HepG2 (cell line): ENCODE results near the gene NKD1. TPM values are rescaled to one million over a fixed set of nuclear protein-coding genes. Genes with fewer than 3 reads are reported as not detected.

Experiments used
- ARID3A ChIP-seq: IDR thresholded peaks from 2 replicates; pipeline ENCODE4 v1.6.1; 2012; ENCODE audit warnings: low read depth, low read length, improper control_type of control experiment
- GRHL1 ChIP-seq: sonication (generic); formaldehyde crosslinking; conservative IDR thresholded peaks from 2 replicates; pipeline ENCODE4 v1.8.0; 2022; ENCODE audit warnings: missing genetic modification reagents
- HNF1B ChIP-seq: sonication (generic); formaldehyde crosslinking; IDR thresholded peaks from 2 replicates; pipeline ENCODE4 v1.5.1; 2020; ENCODE audit warnings: mild to moderate bottlenecking, moderate library complexity, missing genetic modification reagents
- IRX3 ChIP-seq: sonication (generic); formaldehyde crosslinking; IDR thresholded peaks from 2 replicates; pipeline ENCODE4 v1.8.1; 2023; ENCODE audit warnings: mild to moderate bottlenecking, low read depth, missing genetic modification reagents, borderline replicate concordance
- KMT2A ChIP-seq: sonication (generic); formaldehyde crosslinking; IDR thresholded peaks from 2 replicates; pipeline ENCODE4 v1.4.0; 2020; ENCODE audit warnings: missing genetic modification reagents
- MNT ChIP-seq: fragments of 450-650 bp; IDR thresholded peaks from 2 replicates; pipeline ENCODE4 v1.6.1; 2016
- NFE2 ChIP-seq: sonication (generic); formaldehyde crosslinking; IDR thresholded peaks from 2 replicates; pipeline ENCODE4 v1.4.0; 2020; ENCODE audit warnings: missing genetic modification reagents
- PHF21A ChIP-seq: sonication (generic); formaldehyde crosslinking; IDR thresholded peaks from 2 replicates; pipeline ENCODE4 v1.5.0; 2020; ENCODE audit warnings: mild to moderate bottlenecking, missing genetic modification reagents
- POLR2G ChIP-seq: fragments of 200-400 bp; formaldehyde crosslinking; IDR thresholded peaks from 2 replicates; pipeline ENCODE4 v1.6.1; 2018; ENCODE audit warnings: mild to moderate bottlenecking, low read depth, low read length, moderate library complexity
- RAD51 ChIP-seq: fragments of 450-650 bp; IDR thresholded peaks from 2 replicates; pipeline ENCODE4 v1.6.1; 2016; ENCODE audit warnings: borderline replicate concordance
- SIN3A ChIP-seq: IDR thresholded peaks from 2 replicates; pipeline ENCODE4 v1.6.1; 2011; ENCODE audit warnings: low read depth, mild to moderate bottlenecking, control low read depth, low read length, borderline replicate concordance
- TFE3 ChIP-seq: IDR thresholded peaks from 2 replicates; pipeline ENCODE4 v1.6.1; 2016
- WIZ ChIP-seq: sonication (generic); formaldehyde crosslinking; IDR thresholded peaks from 2 replicates; pipeline ENCODE4 v1.5.1; 2020; ENCODE audit warnings: mild to moderate bottlenecking, missing genetic modification reagents
- ZBTB38 ChIP-seq: sonication (generic); formaldehyde crosslinking; IDR thresholded peaks from 2 replicates; pipeline ENCODE4 v1.5.1; 2020; ENCODE audit warnings: mild to moderate bottlenecking, missing genetic modification reagents
- ZFP62 ChIP-seq: sonication (generic); formaldehyde crosslinking; IDR thresholded peaks from 2 replicates; pipeline ENCODE4 v1.4.0; 2020; ENCODE audit warnings: missing genetic modification reagents
- ZNF205 ChIP-seq: IDR thresholded peaks from 2 replicates; pipeline ENCODE4 v1.6.1; 2018; ENCODE audit warnings: missing biosample characterization, missing genetic modification reagents
- ZNF264 ChIP-seq: sonication (generic); formaldehyde crosslinking; IDR thresholded peaks from 2 replicates; pipeline ENCODE4 v1.4.0; 2020; ENCODE audit warnings: missing genetic modification reagents
- ZNF451 ChIP-seq: sonication (generic); formaldehyde crosslinking; IDR thresholded peaks from 2 replicates; pipeline ENCODE4 v1.5.0; 2020; ENCODE audit warnings: mild to moderate bottlenecking, missing genetic modification reagents
- ZNF510 ChIP-seq: sonication (generic); formaldehyde crosslinking; IDR thresholded peaks from 2 replicates; pipeline ENCODE4 v1.4.0; 2020; ENCODE audit warnings: low read depth, mild to moderate bottlenecking, missing genetic modification reagents
- ZNF550 ChIP-seq: sonication (generic); formaldehyde crosslinking; IDR thresholded peaks from 2 replicates; pipeline ENCODE4 v1.4.0; 2020; ENCODE audit warnings: mild to moderate bottlenecking, missing genetic modification reagents, borderline replicate concordance
- ZNF703 ChIP-seq: sonication (generic); formaldehyde crosslinking; IDR thresholded peaks from 2 replicates; pipeline ENCODE4 v1.5.1; 2020; ENCODE audit warnings: missing genetic modification reagents, mild to moderate bottlenecking, moderate library complexity, borderline replicate concordance
- ZNF713 ChIP-seq: sonication (generic); formaldehyde crosslinking; IDR thresholded peaks from 2 replicates; pipeline ENCODE4 v1.4.0; 2020; ENCODE audit warnings: mild to moderate bottlenecking, missing genetic modification reagents
- polyA plus RNA-seq, 8 experiments: library from polyadenylated mRNA; depleted of rRNA in 3 of 8; stranded (reverse) in 7 of 8; unstranded in 1 of 8; fragments of >200 nt; fragmentation: Illumina TruSeq in 4 of 8; extraction: Trizol in 4 of 8; gene quantifications; 2 replicates each; pipeline versions ENCODE4 v1.2.1 to v1.2.3, GENCODE V29; 2011 to 2016; ENCODE audit warnings: low read depth in 4 of 8, missing spikeins in 1 of 8, mixed read lengths in 1 of 8; ENCODE audit not compliant: insufficient read depth in 1 of 8
- total RNA-seq, 5 experiments: library from RNA; depleted of rRNA; stranded (reverse); fragments of >200 nt; fragmentation: Illumina TruSeq; extraction: Trizol; gene quantifications; 2 replicates each; pipeline ENCODE4 v1.2.3, GENCODE V29; 2016; ENCODE audit warnings: low read depth in 1 of 5

NKD1 gene
- total and polyA plus RNA-seq, 2 of the 13 experiments (the other 11 are each of a cell fraction or from before 2014, with no cell fraction given), result 70.4 to 121 TPM

GRCh38 chr16:50616883-50617645, 68.9 kb downstream of the NKD1 start (continued):
- TF ChIP-seq ZNF205 (CRISPR knock-in tag) (no peak), ZNF451 (CRISPR knock-in tag) (no peak), ZNF550 (CRISPR knock-in tag) (no peak), SIN3A (no peak), WIZ (no peak), ZBTB38 (CRISPR knock-in tag) (no peak), PHF21A (CRISPR knock-in tag) (peak; percentile 82; the same call in 1 of the 2 replicates), ZNF713 (CRISPR knock-in tag) (no peak), POLR2G (peak; percentile 43; the same call in 1 of the 2 replicates), ZNF510 (no peak), TFE3 (CRISPR knock-in tag) (no peak), KMT2A (CRISPR knock-in tag) (no peak), RAD51 (no peak), IRX3 (CRISPR knock-in tag) (no peak), GRHL1 (CRISPR knock-in tag) (no peak), MNT (peak; percentile 52; the same call in 1 of the 2 replicates), NFE2 (CRISPR knock-in tag) (no peak), HNF1B (CRISPR knock-in tag) (0 out of 2 replicates have a peak, but pooled peaks have one; percentile 23), ARID3A (no peak), ZFP62 (CRISPR knock-in tag) (no peak), ZNF264 (CRISPR knock-in tag) (no peak), ZNF703 (no peak)
